Stimulated activated naive CD4-positive, alpha-beta T cell (primary cell): ENCODE results near the gene DNAI1.

Source experiments
- DNase-seq, 6 experiments: peaks; one replicate each; lab custom pipeline; 2025; lab: John Stamatoyannopoulos, UW

DNAI1 gene

GRCh38 chr9:34490760-34491159, 32.2 kb downstream of the DNAI1 start:
- DNase-seq = no peak

GRCh38 chr9:34491596-34491995, 33.0 kb downstream of the DNAI1 start:
- DNase-seq = no peak

GRCh38 chr9:34492051-34492450, 33.4 kb downstream of the DNAI1 start:
- DNase-seq = no peak

- DNase-seq = peak in 2 of 6 experiments; percentile 2 to 15
Measured at GRCh38 chr9:34493972-34494535, 35.4 kb downstream of the DNAI1 start.

- no peak for DNase-seq
Measured at GRCh38 chr9:34496149-34496712, 37.6 kb downstream of the DNAI1 start.

GRCh38 chr9:34498553-34498952, 39.9 kb downstream of the DNAI1 start:
- DNase-seq = no peak

- DNase-seq = no peak
Measured at GRCh38 chr9:34499076-34499475, 40.5 kb downstream of the DNAI1 start.

- peak; percentile 39 to 79 (median 62) for DNase-seq
Measured at GRCh38 chr9:34500623-34501267, 42.1 kb downstream of the DNAI1 start.

GRCh38 chr9:34501372-34501771, 42.8 kb downstream of the DNAI1 start:
- no peak for DNase-seq

- DNase-seq = no peak
Measured at GRCh38 chr9:34501889-34502425, 43.4 kb downstream of the DNAI1 start.

GRCh38 chr9:34502471-34502870, 43.9 kb downstream of the DNAI1 start:
- DNase-seq = no peak

- no peak for DNase-seq
Measured at GRCh38 chr9:34502891-34503290, 44.3 kb downstream of the DNAI1 start.

GRCh38 chr9:34503406-34503805, 44.8 kb downstream of the DNAI1 start:
- no peak for DNase-seq

- DNase-seq = no peak
Measured at GRCh38 chr9:34505370-34506120, 46.9 kb downstream of the DNAI1 start.

GRCh38 chr9:34506623-34507022, 48.0 kb downstream of the DNAI1 start:
- DNase-seq = no peak

- DNase-seq = no peak
Measured at GRCh38 chr9:34507556-34507955, 49.0 kb downstream of the DNAI1 start.

- no peak for DNase-seq
Measured at GRCh38 chr9:34507966-34508365, 49.4 kb downstream of the DNAI1 start.

- DNase-seq = no peak
Measured at GRCh38 chr9:34508463-34508862, 49.9 kb downstream of the DNAI1 start.

GRCh38 chr9:34508951-34509350, 50.3 kb downstream of the DNAI1 start:
- DNase-seq = no peak

- no peak for DNase-seq
Measured at GRCh38 chr9:34510497-34511468, 52.2 kb downstream of the DNAI1 start.
